ENCODE data around the gene VDAC2. TPM values are rescaled to one million over a fixed set of nuclear protein-coding genes. Genes with fewer than 3 reads are reported as not detected.
"Not testable (repeated sequence)": the region's sequence is repeated elsewhere in the genome, so short reads cannot be mapped to it uniquely, and the experiment has no call there.

Gene VDAC2
- total and polyA plus RNA-seq, 7 experiments from 2014 or later: 82.8 to 193 (median 133) TPM

DNA sequence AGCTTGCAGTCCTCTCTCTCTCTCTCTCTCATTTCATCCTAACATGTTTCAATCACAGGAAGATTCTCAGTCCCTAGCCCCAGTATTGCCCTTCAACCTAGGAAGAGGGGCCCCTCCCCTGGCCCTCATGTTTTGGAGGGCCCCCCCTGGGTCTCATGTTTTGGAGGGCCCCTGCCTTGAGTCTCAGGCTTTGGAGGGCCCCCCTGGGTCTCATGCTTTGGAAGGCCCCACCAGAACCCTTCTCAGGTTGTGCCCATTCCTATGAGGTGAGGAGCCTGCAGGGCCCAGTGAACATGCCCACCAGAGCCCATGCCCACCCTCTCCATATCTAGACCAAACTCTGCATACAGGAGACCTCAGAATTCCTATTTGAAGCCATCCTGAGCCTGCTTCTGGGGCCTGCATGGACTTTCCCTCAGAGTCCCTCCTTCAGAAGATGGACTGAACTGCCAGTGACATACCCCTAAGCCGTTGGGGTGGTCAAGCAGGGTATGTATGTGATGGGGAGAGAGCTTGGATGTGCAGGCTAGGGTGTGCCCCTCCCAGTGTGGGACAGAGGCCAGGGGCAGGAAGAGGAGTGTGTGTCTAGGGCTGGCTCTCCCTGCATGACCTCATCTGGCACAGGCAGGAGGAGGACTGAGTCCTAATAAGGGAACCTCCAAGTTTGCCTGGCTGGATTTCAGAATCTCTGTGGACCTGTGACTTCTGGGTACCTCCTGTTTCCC lies 8.1 kb upstream of the VDAC2 start:
- no peaks in the 10 kb centered on the region for H3K27me3 ChIP-seq (ENCODE audit: control insufficient read depth in 2 of 2, insufficient read depth in 2 of 2, low read length in 2 of 2)
- no peaks in the 10 kb centered on the region for H3K4me1 ChIP-seq (ENCODE audit: control insufficient read depth in 2 of 2, insufficient read depth in 2 of 2, low read length in 2 of 2)
- no peaks in the 10 kb centered on the region for H3K36me3 ChIP-seq (ENCODE audit: control insufficient read depth in 2 of 3, insufficient read depth in 3 of 3, low read length in 3 of 3)
- ChIA-PET POLR2A (interaction anchor here (1.8 kb wide), 1 partner anchor 8 kb away, joined by 5 read pairs; the partner anchor contains the start of gene VDAC2), CTCF (interaction anchor here (1.6 kb wide), 1 partner anchor 29 kb away, joined by 5 read pairs; no protein-coding TSS in a partner anchor)
- H3K9me3 ChIP-seq (ENCODE audit: control insufficient read depth in 2 of 3, low read length in 3 of 3): no peaks in the 10 kb centered on the region
- H3K4me1 Mint-ChIP-seq: peaks cover 0 to 15% (median 0%) of the 10 kb centered on the region in 7 donors
- H3K27ac ChIP-seq (ENCODE audit: low read depth, low read length): no peak overlapping the region
- H3K27ac Mint-ChIP-seq: peak overlapping the region in 1 of 9 donors; percentile 47
- H3K27me3 Mint-ChIP-seq: no peaks in the 10 kb centered on the region
- H3K4me3 Mint-ChIP-seq: no peak overlapping the region
- ATAC-seq: no peak
- no peaks in the 10 kb centered on the region for H3K9me3 Mint-ChIP-seq
- no peaks in the 10 kb centered on the region for H3K36me3 Mint-ChIP-seq
- intact Hi-C loops (cut with micrococcal nuclease): no loop called here
- no peak for DNase-seq
- no peak overlapping the region for H3K4me3 ChIP-seq (ENCODE audit: low read length)

DNA sequence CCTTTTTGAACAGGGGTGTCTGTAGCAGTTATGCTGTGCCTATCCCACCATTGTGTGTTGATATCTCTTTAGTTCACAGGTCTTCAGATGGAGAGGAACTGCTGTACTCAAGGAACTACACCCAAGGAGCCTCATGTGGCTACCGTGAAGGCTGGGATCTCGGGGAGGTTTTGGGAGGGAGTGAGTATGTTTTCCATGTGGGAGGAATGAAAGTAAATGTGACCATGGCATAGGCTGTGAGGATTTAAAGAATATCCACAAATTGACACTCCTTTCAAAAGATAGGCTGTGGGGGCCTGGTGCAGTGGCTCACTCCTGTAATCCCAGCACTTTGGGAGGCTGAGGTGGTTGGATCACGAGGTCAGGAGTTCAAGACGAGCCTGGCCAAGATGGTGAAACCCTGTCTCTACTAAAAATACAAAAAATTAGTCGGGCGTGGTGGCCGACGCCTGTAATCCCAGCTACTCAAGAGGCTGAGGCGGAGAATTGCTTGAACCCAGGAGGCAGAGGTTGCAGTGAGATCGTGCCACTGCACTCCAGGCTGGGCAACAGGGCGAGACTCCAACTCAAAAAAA lies 7.5 kb upstream of the VDAC2 start:
- H3K27me3 ChIP-seq (ENCODE audit: control insufficient read depth in 2 of 2, insufficient read depth in 2 of 2, low read length in 2 of 2); H3K27ac Mint-ChIP-seq; H3K27me3 Mint-ChIP-seq; intact Hi-C loops (cut with micrococcal nuclease); H3K27ac ChIP-seq (ENCODE audit: low read depth, low read length); H3K36me3 Mint-ChIP-seq; H3K9me3 Mint-ChIP-seq; H3K4me1 ChIP-seq (ENCODE audit: control insufficient read depth in 2 of 2, insufficient read depth in 2 of 2, low read length in 2 of 2); H3K4me3 ChIP-seq (ENCODE audit: low read length); H3K36me3 ChIP-seq (ENCODE audit: control insufficient read depth in 2 of 3, insufficient read depth in 3 of 3, low read length in 3 of 3); H3K9me3 ChIP-seq (ENCODE audit: control insufficient read depth in 2 of 3, low read length in 3 of 3); H3K4me3 Mint-ChIP-seq; ATAC-seq; DNase-seq: not testable (repeated sequence)
- H3K4me1 Mint-ChIP-seq: peaks cover 0 to 21% (median 0%) of the 10 kb centered on the region in 7 donors
- CTCF ChIA-PET: interaction anchor here (0.7 to 1.0 kb wide), 2 partner anchors 13 to 15 kb away, joined by 3 read pairs; no protein-coding TSS in a partner anchor
- POLR2A ChIA-PET: interaction anchor here (1.8 kb wide), 1 partner anchor 7 kb away, joined by 5 read pairs; the partner anchor contains the start of gene VDAC2

DNA sequence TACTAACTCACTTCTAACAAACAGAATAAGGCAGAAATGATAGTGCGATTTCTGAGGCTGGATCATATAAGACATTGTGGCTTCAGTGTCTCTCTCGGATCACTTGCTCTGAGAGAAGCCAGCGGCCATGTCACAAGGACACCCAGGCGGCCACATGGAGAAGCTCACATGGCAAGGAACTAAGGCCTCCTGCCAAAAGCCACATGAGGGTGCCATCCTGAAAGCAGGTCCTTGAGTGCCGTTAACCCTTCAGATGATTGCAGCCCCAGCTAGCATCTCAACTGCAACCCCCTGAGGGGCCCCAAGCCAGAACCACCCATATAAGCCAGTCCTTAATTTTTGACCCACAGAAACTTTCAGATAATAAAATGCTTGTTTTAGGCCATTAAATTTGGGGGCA lies 6.9 kb upstream of the VDAC2 start:
- Histone ChIP-seq H3K4me1 (ENCODE audit: control insufficient read depth in 2 of 2, insufficient read depth in 2 of 2, low read length in 2 of 2) (no peaks in the 10 kb centered on the region), H3K9me3 (ENCODE audit: control insufficient read depth in 2 of 3, low read length in 3 of 3) (no peaks in the 10 kb centered on the region), H3K4me3 (ENCODE audit: low read length) (no peak overlapping the region), H3K27ac (ENCODE audit: low read depth, low read length) (no peak overlapping the region), H3K27me3 (ENCODE audit: control insufficient read depth in 2 of 2, insufficient read depth in 2 of 2, low read length in 2 of 2) (no peaks in the 10 kb centered on the region), H3K36me3 (ENCODE audit: control insufficient read depth in 2 of 3, insufficient read depth in 3 of 3, low read length in 3 of 3) (no peaks in the 10 kb centered on the region)
- intact Hi-C loops (cut with micrococcal nuclease): no loop called here
- ChIA-PET POLR2A (interaction anchor here (0.5 kb wide), 1 partner anchor 26 kb away, joined by 3 read pairs; no protein-coding TSS in a partner anchor), CTCF (interaction anchor here (0.6 to 1.0 kb wide), 3 partner anchors 13 to 811 kb away, joined by 3 read pairs; no protein-coding TSS in a partner anchor)
- no peaks in the 10 kb centered on the region for H3K36me3 Mint-ChIP-seq
- no peak overlapping the region for H3K4me3 Mint-ChIP-seq
- H3K4me1 Mint-ChIP-seq: peaks cover 0 to 24% (median 0%) of the 10 kb centered on the region in 7 donors
- DNase-seq (no peak), ATAC-seq (no peak)
- H3K27me3 Mint-ChIP-seq: no peaks in the 10 kb centered on the region
- H3K9me3 Mint-ChIP-seq: no peaks in the 10 kb centered on the region
- H3K27ac Mint-ChIP-seq: no peak overlapping the region

DNA sequence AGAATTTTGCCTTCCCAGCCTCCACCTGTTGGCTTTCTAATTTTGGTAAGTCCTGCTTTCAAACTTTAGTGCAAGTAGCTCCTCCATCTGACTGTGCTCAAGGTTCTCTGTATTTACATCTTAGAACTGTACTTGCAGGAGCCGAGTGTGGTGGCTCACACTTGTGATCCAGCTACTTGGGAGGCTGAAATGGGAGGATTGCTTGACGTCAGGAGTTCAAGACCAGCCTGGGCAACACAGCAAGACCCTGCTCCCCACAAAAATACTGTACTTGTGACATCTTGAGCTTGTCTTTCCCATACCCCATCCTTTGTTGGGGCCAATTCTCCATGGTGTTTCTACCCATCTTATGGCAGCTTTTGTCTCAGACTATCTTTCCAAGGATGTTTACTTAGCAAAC lies 4.7 kb upstream of the VDAC2 start:
- H3K4me1 Mint-ChIP-seq: peaks cover 0 to 33% (median 5%) of the 10 kb centered on the region in 7 donors
- no peaks in the 10 kb centered on the region for H3K9me3 ChIP-seq (ENCODE audit: control insufficient read depth in 2 of 3, low read length in 3 of 3)
- ChIA-PET CTCF (interaction anchor here (1.4 kb wide), 2 partner anchors 18 to 30 kb away, joined by 3 to 7 read pairs; partner anchors contain the start of gene COMTD1), POLR2A (no interaction called here)
- H3K4me3 ChIP-seq (ENCODE audit: low read length): no peak overlapping the region
- DNase-seq: no peak
- no peaks in the 10 kb centered on the region for H3K27me3 ChIP-seq (ENCODE audit: control insufficient read depth in 2 of 2, insufficient read depth in 2 of 2, low read length in 2 of 2)
- H3K4me1 ChIP-seq (ENCODE audit: control insufficient read depth in 2 of 2, insufficient read depth in 2 of 2, low read length in 2 of 2): peaks cover 6% of the 10 kb centered on the region in 2 donors
- no peak overlapping the region for H3K27ac ChIP-seq (ENCODE audit: low read depth, low read length)
- H3K4me3 Mint-ChIP-seq: no peak overlapping the region
- H3K36me3 ChIP-seq (ENCODE audit: control insufficient read depth in 2 of 3, insufficient read depth in 3 of 3, low read length in 3 of 3): peaks cover 0 to 1% (median 0%) of the 10 kb centered on the region in 3 experiments
- peaks cover 0 to 3% (median 0%) of the 10 kb centered on the region in 5 donors for H3K36me3 Mint-ChIP-seq
- H3K27ac Mint-ChIP-seq: no peak overlapping the region
- intact Hi-C loops (cut with micrococcal nuclease): no loop called here
- H3K27me3 Mint-ChIP-seq: no peaks in the 10 kb centered on the region
- H3K9me3 Mint-ChIP-seq: peaks cover 0 to 5% (median 0%) of the 10 kb centered on the region in 11 donors
- ATAC-seq: no peak

DNA sequence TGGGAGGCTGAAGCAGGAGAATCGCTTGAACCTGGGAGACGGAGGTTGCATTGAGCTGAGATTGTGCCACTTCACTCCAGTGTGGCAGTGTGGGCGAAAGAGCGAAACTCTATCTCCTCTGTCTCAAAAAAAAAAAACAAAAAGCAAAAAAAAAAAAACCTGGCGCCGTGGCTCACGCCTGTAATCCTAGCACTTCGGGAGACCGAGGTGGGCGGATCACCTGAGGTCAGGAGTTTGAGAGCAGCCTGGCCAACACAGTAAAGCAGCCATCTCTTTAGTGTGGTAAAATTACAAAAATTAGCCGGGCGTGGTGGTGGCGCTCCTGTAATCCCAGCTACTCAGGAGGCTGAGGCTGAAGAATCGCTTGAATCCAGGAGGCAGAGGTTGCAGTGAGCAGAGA lies 4.0 kb upstream of the VDAC2 start:
- DNase-seq; H3K27me3 ChIP-seq (ENCODE audit: control insufficient read depth in 2 of 2, insufficient read depth in 2 of 2, low read length in 2 of 2); POLR2A ChIA-PET; ATAC-seq; H3K36me3 Mint-ChIP-seq; H3K27ac Mint-ChIP-seq; H3K27ac ChIP-seq (ENCODE audit: low read depth, low read length); H3K36me3 ChIP-seq (ENCODE audit: control insufficient read depth in 2 of 3, insufficient read depth in 3 of 3, low read length in 3 of 3); H3K9me3 ChIP-seq (ENCODE audit: control insufficient read depth in 2 of 3, low read length in 3 of 3); H3K27me3 Mint-ChIP-seq; intact Hi-C loops (cut with micrococcal nuclease); H3K4me3 ChIP-seq (ENCODE audit: low read length); H3K4me3 Mint-ChIP-seq; H3K9me3 Mint-ChIP-seq: not testable (repeated sequence)
- CTCF ChIA-PET: interaction anchor here (0.6 to 1.4 kb wide), 3 partner anchors 19 to 29 kb away, joined by 3 to 7 read pairs (median 3); partner anchors contain the start of gene COMTD1
- peaks cover 10 to 11% of the 10 kb centered on the region in 2 donors for H3K4me1 ChIP-seq (ENCODE audit: control insufficient read depth in 2 of 2, insufficient read depth in 2 of 2, low read length in 2 of 2)
- peaks cover 2 to 35% (median 10%) of the 10 kb centered on the region in 7 donors for H3K4me1 Mint-ChIP-seq

DNA sequence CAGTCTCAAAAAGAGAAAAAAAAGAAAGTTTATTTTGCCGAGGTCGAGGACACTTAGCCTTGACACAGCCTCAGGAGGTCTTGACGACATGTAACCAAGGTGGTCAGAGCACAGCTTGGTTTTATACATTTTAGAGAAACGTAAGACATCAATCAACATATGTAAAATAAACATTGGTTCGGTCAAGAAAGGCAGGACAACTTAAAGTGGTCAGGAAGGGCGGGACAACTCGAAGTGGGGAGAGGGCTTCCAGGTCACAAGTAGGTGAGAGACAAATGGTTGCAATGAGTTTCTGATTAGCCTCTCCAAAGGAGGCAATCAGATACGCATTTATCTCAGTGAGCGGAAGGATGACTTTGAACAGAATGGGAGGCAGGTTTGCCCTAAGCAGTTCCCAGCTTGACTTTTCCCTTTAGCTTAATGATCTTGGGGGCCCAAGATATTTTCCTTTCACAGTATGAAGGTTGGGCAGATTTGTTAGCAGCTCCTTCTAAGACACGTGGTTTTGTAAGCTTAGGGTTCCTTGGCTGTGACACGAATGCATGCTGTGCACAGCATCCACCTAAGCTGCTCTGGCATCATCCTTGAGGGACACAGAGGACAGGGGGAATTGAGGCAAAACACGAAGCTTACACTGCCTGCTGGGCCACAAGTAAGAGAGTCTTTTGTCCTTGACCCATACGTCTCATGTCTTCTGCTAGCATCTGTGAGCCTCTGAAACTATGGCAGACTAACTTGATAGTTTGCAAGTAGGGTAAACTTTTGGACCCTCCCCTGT lies 3.3 kb upstream of the VDAC2 start:
- Histone ChIP-seq H3K4me3 (ENCODE audit: low read length) (no peak overlapping the region), H3K36me3 (ENCODE audit: control insufficient read depth in 2 of 3, insufficient read depth in 3 of 3, low read length in 3 of 3) (peaks cover 0 to 6% (median 0%) of the 10 kb centered on the region in 3 experiments), H3K27ac (ENCODE audit: low read depth, low read length) (no peak overlapping the region), H3K9me3 (ENCODE audit: control insufficient read depth in 2 of 3, low read length in 3 of 3) (no peaks in the 10 kb centered on the region), H3K27me3 (ENCODE audit: control insufficient read depth in 2 of 2, insufficient read depth in 2 of 2, low read length in 2 of 2) (no peaks in the 10 kb centered on the region), H3K4me1 (ENCODE audit: control insufficient read depth in 2 of 2, insufficient read depth in 2 of 2, low read length in 2 of 2) (peaks cover 15 to 17% of the 10 kb centered on the region in 2 donors)
- H3K27ac Mint-ChIP-seq: peak overlapping the region in 5 of 9 donors; percentile 25 to 87 (median 38)
- CTCF ChIA-PET: interaction anchor here (0.6 kb wide), 1 partner anchor 23 kb away, joined by 3 read pairs; no protein-coding TSS in a partner anchor
- peaks cover 0 to 7% (median 5%) of the 10 kb centered on the region in 5 donors for H3K36me3 Mint-ChIP-seq
- DNase-seq (no peak), ATAC-seq (no peak)
- peaks cover 8 to 35% (median 17%) of the 10 kb centered on the region in 7 donors for H3K4me1 Mint-ChIP-seq
- POLR2A ChIA-PET: interaction anchor here (0.9 to 6.3 kb wide), 4 partner anchors 9 to 27 kb away, joined by 3 to 122 read pairs (median 3); partner anchors contain the start of gene COMTD1
- peak overlapping the region in 1 of 10 donors; percentile 29 for H3K4me3 Mint-ChIP-seq
- no peaks in the 10 kb centered on the region for H3K27me3 Mint-ChIP-seq
- peaks cover 0 to 5% (median 0%) of the 10 kb centered on the region in 11 donors for H3K9me3 Mint-ChIP-seq
- intact Hi-C loops (cut with micrococcal nuclease): no loop called here

All from naive thymus-derived CD4-positive, alpha-beta T cell (primary cell).